H1 (cell line): ENCODE measurements around the gene GIPC2.

Experiments used
- CTCF ChIP-seq, 3 experiments: IDR thresholded peaks; 1 replicate in 2 of 3; 2 replicates in 1 of 3; pipeline versions ENCODE4 v1.5.1 to v1.6.1; 2011; ENCODE audit warnings: low read length in 3 of 3, mild to moderate bottlenecking in 3 of 3, inconsistent platforms in 2 of 3, low read depth in 1 of 3, moderate library complexity in 1 of 3; ENCODE audit not compliant: insufficient read depth in 1 of 3; ENCODE audit errors: control extremely low read depth in 1 of 3
- EP300 ChIP-seq, 2 experiments: IDR thresholded peaks; 1 replicate in 1 of 2; 2 replicates in 1 of 2; pipeline ENCODE4 v1.6.1; 2011 to 2012; ENCODE audit warnings: low read depth in 2 of 2, low read length in 2 of 2, mild to moderate bottlenecking in 2 of 2, borderline replicate concordance in 1 of 2, inconsistent platforms in 1 of 2, moderate library complexity in 1 of 2
- EZH2 ChIP-seq: fragments of 200-600 bp; sonication (generic); IDR thresholded peaks from 2 replicates; pipeline ENCODE4 v1.7.1; 2012; ENCODE audit warnings: low read depth, mild to moderate bottlenecking, moderate library complexity, low read length, inconsistent platforms; ENCODE audit not compliant: severe bottlenecking
- POLR2A ChIP-seq, 2 experiments: IDR thresholded peaks; 1 replicate in 1 of 2; 2 replicates in 1 of 2; pipeline ENCODE4 v1.6.1; 2011; ENCODE audit warnings: low read depth in 2 of 2, low read length in 2 of 2, mild to moderate bottlenecking in 2 of 2; ENCODE audit errors: control extremely low read depth in 1 of 2
- RAD21 ChIP-seq, 2 experiments: IDR thresholded peaks in 1 of 2; conservative IDR thresholded peaks in 1 of 2; 2 replicates each; pipeline ENCODE4 v1.6.1; 2011; ENCODE audit warnings: low read depth in 2 of 2, low read length in 2 of 2, improper control_type of control experiment in 1 of 2, inconsistent platforms in 1 of 2, mild to moderate bottlenecking in 1 of 2, moderate library complexity in 1 of 2
- YY1 ChIP-seq: IDR thresholded peaks from 2 replicates; pipeline ENCODE4 v1.6.1; 2011; ENCODE audit warnings: low read depth, mild to moderate bottlenecking, low read length

GRCh38 chr1:78038491-78038939 lies 7.3 kb upstream of the GIPC2 start:
- TF ChIP-seq EZH2 (no peak), POLR2A (IDR thresholded peaks at IDR 0.05; ENCODE audit: control extremely low read depth in 1 of 2, low read depth in 2 of 2, low read length in 2 of 2) (no peak), CTCF (IDR thresholded peaks at IDR 0.05; ENCODE audit: control extremely low read depth in 1 of 3, insufficient read depth in 1 of 3, low read depth in 1 of 3, low read length in 3 of 3) (no peak), RAD21 (IDR thresholded peaks at IDR 0.05 in 1 of 2, conservative IDR thresholded peaks at IDR 0.05 in 1 of 2; ENCODE audit: low read depth in 2 of 2, low read length in 2 of 2) (no peak), YY1 (no peak), EP300 (IDR thresholded peaks at IDR 0.05; ENCODE audit: borderline replicate concordance in 1 of 2, low read depth in 2 of 2, low read length in 2 of 2) (no peak)
